GM23338 (cell line): ENCODE measurements around the gene GUCA2B. TPM values are rescaled to one million over a fixed set of nuclear protein-coding genes. Genes with fewer than 3 reads are reported as not detected.

Source experiments
- ATAC-seq: fragments of 200-7000 bp; cut with Tn5 transposase; 3 replicates; pipeline ENCODE4 v1.9.1; 2020
- DNase-seq: peaks from one replicate; pipeline ENCODE4 v3.0.0-alpha.2; 2015; ENCODE audit warnings: low spot score
- H2AFZ ChIP-seq: fragments of 200-600 bp; sonication (generic); 2 replicates; pipeline ENCODE4 v1.8.0; 2016; ENCODE audit warnings: antibody characterized with exemption, mild to moderate bottlenecking, moderate library complexity
- H3F3A ChIP-seq: fragments of 200-600 bp; sonication (generic); replicated peaks from 2 replicates; pipeline ENCODE4 v1.8.0; 2017; ENCODE audit warnings: antibody characterized with exemption, mixed run types, low read depth
- H3K27ac ChIP-seq: fragments of 200-600 bp; sonication (generic); 2 replicates; pipeline ENCODE4 v1.6.1; 2016; ENCODE audit warnings: low read depth
- H3K27me3 ChIP-seq: fragments of 200-600 bp; sonication (generic); 2 replicates; pipeline ENCODE4 v1.8.0; 2016; ENCODE audit warnings: mild to moderate bottlenecking, mixed run types, moderate library complexity; ENCODE audit not compliant: insufficient read depth
- H3K36me3 ChIP-seq: fragments of 200-600 bp; sonication (generic); 2 replicates; pipeline ENCODE4 v1.8.0; 2016; ENCODE audit warnings: mild to moderate bottlenecking; ENCODE audit not compliant: insufficient read depth
- H3K4me1 ChIP-seq: fragments of 200-600 bp; sonication (generic); 2 replicates; pipeline ENCODE4 v1.8.0; 2016; ENCODE audit warnings: mild to moderate bottlenecking, moderate library complexity; ENCODE audit not compliant: insufficient read depth
- H3K4me2 ChIP-seq: fragments of 200-600 bp; sonication (generic); 2 replicates; pipeline ENCODE4 v1.7.1; 2017; ENCODE audit warnings: mixed run types
- H3K4me3 ChIP-seq: fragments of 200-600 bp; sonication (generic); 2 replicates; pipeline ENCODE4 v1.6.1; 2016; ENCODE audit warnings: mixed run types
- H3K79me2 ChIP-seq: fragments of 200-600 bp; sonication (generic); replicated peaks from 2 replicates; pipeline ENCODE4 v1.8.0; 2017; ENCODE audit warnings: mild to moderate bottlenecking; ENCODE audit not compliant: insufficient read depth
- H3K9me2 ChIP-seq: fragments of 200-600 bp; sonication (generic); 2 replicates; pipeline ENCODE4 v1.8.0; 2017; ENCODE audit not compliant: insufficient read depth
- H4K20me1 ChIP-seq: fragments of 200-600 bp; sonication (generic); replicated peaks from 2 replicates; pipeline ENCODE4 v1.8.0; 2017; ENCODE audit warnings: mild to moderate bottlenecking; ENCODE audit not compliant: insufficient read depth
- H3K27ac Mint-ChIP-seq: 2 replicates; pipeline ENCODE4 v1.8.0; 2020; ENCODE audit warnings: inconsistent platforms, mild to moderate bottlenecking, moderate library complexity, mixed read lengths
- H3K27me3 Mint-ChIP-seq: 3 replicates; pipeline ENCODE4 v1.8.0; 2022; ENCODE audit warnings: low read depth, mild to moderate bottlenecking, moderate library complexity, mixed read lengths, inconsistent platforms; ENCODE audit not compliant: insufficient read depth, poor library complexity
- H3K36me3 Mint-ChIP-seq: 3 replicates; pipeline ENCODE4 v1.8.0; 2021; ENCODE audit warnings: low read depth, mild to moderate bottlenecking, inconsistent platforms, moderate library complexity, mixed read lengths
- H3K4me1 Mint-ChIP-seq: 3 replicates; pipeline ENCODE4 v1.8.0; 2020; ENCODE audit warnings: mild to moderate bottlenecking, inconsistent platforms, mixed read lengths
- H3K4me3 Mint-ChIP-seq: 3 replicates; pipeline ENCODE4 v1.8.0; 2021; ENCODE audit warnings: moderate library complexity, mild to moderate bottlenecking, inconsistent platforms, mixed read lengths
- H3K9me3 Mint-ChIP-seq: 3 replicates; pipeline ENCODE4 v1.8.0; 2020; ENCODE audit warnings: moderate library complexity, mild to moderate bottlenecking, inconsistent platforms, mixed read lengths
- CREB1 ChIP-seq: fragments of 250-450 bp; sonication (Bioruptor Pico); IDR thresholded peaks from 2 replicates; pipeline ENCODE4 v1.5.0; 2020; ENCODE audit warnings: low read depth, mild to moderate bottlenecking, moderate library complexity
- CTCF ChIP-seq, 2 experiments: fragments of 200-600 bp in 1 of 2; sonication (generic) in 1 of 2; conservative IDR thresholded peaks; 2 replicates each; pipeline versions ENCODE4 v1.5.1 to v1.6.1; 2016 to 2017; ENCODE audit warnings: antibody characterized with exemption in 2 of 2, low read depth in 2 of 2, mild to moderate bottlenecking in 2 of 2, moderate library complexity in 1 of 2
- ETS1 ChIP-seq: IDR thresholded peaks from 2 replicates; pipeline ENCODE4 v1.6.1; 2016; ENCODE audit warnings: antibody characterized with exemption
- EZH2 ChIP-seq: fragments of 200-600 bp; sonication (generic); IDR thresholded peaks from one replicate; pipeline ENCODE4 v1.8.0; 2017; ENCODE audit warnings: antibody characterized with exemption, mild to moderate bottlenecking, low read depth; ENCODE audit not compliant: unreplicated experiment
- EZH2phosphoT487 ChIP-seq: fragments of 200-600 bp; sonication (generic); IDR thresholded peaks from one replicate; pipeline ENCODE4 v1.8.1; 2018; ENCODE audit warnings: antibody characterized with exemption; ENCODE audit not compliant: unreplicated experiment
- JUNB ChIP-seq: IDR thresholded peaks from one replicate; pipeline ENCODE4 v1.6.1; 2016; ENCODE audit warnings: antibody characterized with exemption; ENCODE audit not compliant: unreplicated experiment
- POLR2AphosphoS5 ChIP-seq: IDR thresholded peaks from 2 replicates; pipeline ENCODE4 v1.6.1; 2016; ENCODE audit warnings: antibody characterized with exemption, low read depth
- REST ChIP-seq: IDR thresholded peaks from one replicate; pipeline ENCODE4 v1.6.1; 2018; ENCODE audit warnings: antibody characterized with exemption; ENCODE audit not compliant: unreplicated experiment
- STAT1 ChIP-seq: IDR thresholded peaks from one replicate; pipeline ENCODE4 v1.6.1; 2016; ENCODE audit warnings: antibody characterized with exemption; ENCODE audit not compliant: unreplicated experiment
- ZNF114 ChIP-seq: fragments of 250-450 bp; sonication (Bioruptor Pico); IDR thresholded peaks from 2 replicates; pipeline ENCODE4 v1.5.0; 2020; ENCODE audit warnings: mild to moderate bottlenecking, moderate library complexity
- ZNF331 ChIP-seq: fragments of 250-450 bp; sonication (Bioruptor Pico); IDR thresholded peaks from 2 replicates; pipeline ENCODE4 v1.5.0; 2020; ENCODE audit warnings: low read depth, mild to moderate bottlenecking, moderate library complexity
- polyA plus RNA-seq: library from polyadenylated mRNA; unstranded; fragments of >200 nt; fragmentation: Nextera tagmentation; extraction: Ambion mirVana; gene quantifications from 2 replicates; pipeline ENCODE4 v1.2.1, GENCODE V29; 2016
- total RNA-seq: library from RNA; depleted of rRNA; stranded (reverse); fragments of >200 nt; shearing (Covaris generic); gene quantifications from 2 replicates; pipeline ENCODE4 v1.2.3, GENCODE V29; 2014

The GUCA2B gene
- total and polyA plus RNA-seq, 2 experiments from 2014 or later = not detected

DNA sequence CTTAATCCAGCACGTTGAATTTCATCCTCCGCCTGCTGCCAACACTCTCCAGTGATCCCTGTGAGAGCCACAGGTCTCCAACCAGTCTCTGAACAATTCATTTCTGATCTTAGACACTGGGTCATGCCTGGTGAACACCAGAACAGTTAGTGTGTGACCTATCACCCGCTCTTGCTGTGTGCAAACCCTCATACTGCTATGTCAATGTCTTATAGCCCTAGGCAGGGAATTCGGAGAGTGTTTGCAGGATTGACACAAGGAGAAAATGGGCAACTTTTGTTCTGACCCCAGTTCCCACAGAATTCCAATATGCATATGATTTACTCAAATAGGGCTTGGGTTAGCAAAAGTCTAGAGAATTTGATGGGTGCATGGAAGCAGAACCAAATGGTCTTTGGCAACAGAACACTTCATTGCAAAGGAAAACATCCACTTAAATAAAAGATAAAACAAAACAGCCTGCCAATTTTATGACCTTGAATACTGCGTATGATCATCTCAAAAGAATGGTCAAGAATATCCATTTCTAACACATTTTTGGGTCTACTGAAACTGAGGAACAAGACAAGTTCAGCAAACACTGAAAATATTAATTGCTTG, 23.0 kb upstream of the GUCA2B start (continued):
- no peak for TF ChIP-seq EZH2phosphoT487
- TF ChIP-seq EZH2 = no peak
- TF ChIP-seq REST = no peak

GRCh38 chr1:42133390-42133789, 19.8 kb upstream of the GUCA2B start:
- H3K4me3 Mint-ChIP-seq = no peak overlapping the region
- Histone ChIP-seq H3K4me1 (no peaks in the 10 kb centered on the region), H3K36me3 (no peaks in the 10 kb centered on the region), H3K27ac (no peak overlapping the region), H3F3A (no peaks in the 10 kb centered on the region), H4K20me1 (no peaks in the 10 kb centered on the region), H3K9me2 (0 out of 2 replicates have a peak, but pooled peaks cover 3% of the 10 kb centered on the region), H3K79me2 (no peaks in the 10 kb centered on the region), H2AFZ (no peak overlapping the region), H3K4me3 (no peak overlapping the region), H3K27me3 (no peaks in the 10 kb centered on the region), H3K4me2 (no peak overlapping the region)
- H3K9me3 Mint-ChIP-seq = no peaks in the 10 kb centered on the region
- no peak for DNase-seq
- H3K36me3 Mint-ChIP-seq = no peaks in the 10 kb centered on the region
- H3K27me3 Mint-ChIP-seq = no peaks in the 10 kb centered on the region
- TF ChIP-seq ETS1 (no peak), CREB1 (CRISPR knock-in tag) (no peak), POLR2AphosphoS5 (no peak), STAT1 (no peak), EZH2phosphoT487 (no peak), CTCF (conservative IDR thresholded peaks at IDR 0.05; ENCODE audit: low read depth in 2 of 2) (no peak), EZH2 (no peak), JUNB (no peak), ZNF114 (CRISPR knock-in tag) (no peak), ZNF331 (no peak)
- H3K4me1 Mint-ChIP-seq = no peaks in the 10 kb centered on the region
- ATAC-seq = no peak
- no peak overlapping the region for H3K27ac Mint-ChIP-seq
